GM19240 (cell line): Measurements from ENCODE around the gene PAPSS2.
"Not testable (repeated sequence)": the region's sequence is repeated elsewhere in the genome, so short reads cannot be mapped to it uniquely, and the experiment has no call there.

Experiments
- DNase-seq: peaks from one replicate; pipeline ENCODE4 v3.0.0; 2011; ENCODE audit warnings: low spot score; ENCODE audit not compliant: insufficient read length

Gene PAPSS2

DNA sequence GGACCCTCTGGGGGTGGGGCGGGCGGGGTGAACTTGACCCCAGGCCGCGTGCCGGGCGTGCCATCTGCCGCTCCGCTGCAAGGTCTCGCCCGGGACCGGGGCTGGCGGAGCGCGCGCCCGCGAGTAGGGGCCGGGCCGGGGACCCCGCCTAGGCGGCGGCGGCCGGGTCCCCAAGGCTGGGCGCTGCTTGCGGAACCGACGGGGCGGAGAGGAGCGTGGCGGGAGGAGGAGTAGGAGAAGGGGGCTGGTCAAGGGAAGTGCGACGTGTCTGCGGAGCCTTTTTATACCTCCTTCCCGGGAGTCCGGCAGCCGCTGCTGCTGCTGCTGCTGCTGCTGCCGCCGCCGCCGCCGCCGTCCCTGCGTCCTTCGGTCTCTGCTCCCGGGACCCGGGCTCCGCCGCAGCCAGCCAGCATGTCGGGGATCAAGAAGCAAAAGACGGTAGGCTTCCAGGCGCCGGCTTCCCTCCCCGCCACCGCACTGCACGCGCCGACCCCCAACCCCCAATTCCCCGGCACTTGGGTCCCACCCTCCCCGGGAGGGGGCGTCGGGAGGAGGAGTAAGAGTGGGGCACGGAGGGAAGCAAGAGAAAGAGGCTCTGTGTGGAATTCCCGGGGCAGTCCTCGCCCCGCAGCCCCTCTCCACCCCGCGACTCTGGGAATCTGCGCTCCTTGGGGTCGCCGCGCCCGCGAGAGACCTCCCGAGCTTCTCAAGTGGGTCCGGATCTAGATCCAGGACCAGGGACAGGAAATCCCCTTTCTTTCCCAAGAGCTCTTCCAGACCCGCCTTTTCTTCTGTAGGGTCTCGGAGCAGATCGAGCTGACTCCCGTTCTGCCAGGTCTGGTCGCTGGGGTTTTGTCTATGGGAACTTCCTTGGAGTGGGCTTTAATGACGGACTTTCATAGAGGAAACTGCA lies at the start of gene PAPSS2:
TSS of gene PAPSS2 (plus strand) at position 308 of the 913 bp plus-strand sequence. CDS start at position 412, 104 bp downstream.
- no peak for DNase-seq

DNA sequence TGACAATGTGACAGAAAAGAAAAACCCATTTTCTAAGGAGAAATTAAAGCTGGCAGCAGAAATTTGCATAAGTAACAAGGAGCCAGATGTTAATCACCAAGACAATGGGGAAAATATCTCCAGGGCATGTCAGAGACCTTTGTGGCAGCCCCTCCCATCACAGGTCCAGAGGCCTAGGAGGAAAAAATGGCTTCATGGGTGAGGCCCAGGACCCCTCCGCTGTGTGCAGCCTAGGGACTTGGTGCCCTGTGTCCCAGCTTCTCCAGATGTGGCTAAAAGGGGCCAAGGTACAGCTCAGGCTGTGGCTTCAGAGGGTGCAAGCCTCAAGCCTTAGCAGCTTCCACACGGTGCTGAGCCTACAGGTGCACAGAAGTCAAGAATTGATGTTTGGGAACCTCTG lies 48.3 kb upstream of the PAPSS2 start:
- DNase-seq: not testable (repeated sequence)

DNA sequence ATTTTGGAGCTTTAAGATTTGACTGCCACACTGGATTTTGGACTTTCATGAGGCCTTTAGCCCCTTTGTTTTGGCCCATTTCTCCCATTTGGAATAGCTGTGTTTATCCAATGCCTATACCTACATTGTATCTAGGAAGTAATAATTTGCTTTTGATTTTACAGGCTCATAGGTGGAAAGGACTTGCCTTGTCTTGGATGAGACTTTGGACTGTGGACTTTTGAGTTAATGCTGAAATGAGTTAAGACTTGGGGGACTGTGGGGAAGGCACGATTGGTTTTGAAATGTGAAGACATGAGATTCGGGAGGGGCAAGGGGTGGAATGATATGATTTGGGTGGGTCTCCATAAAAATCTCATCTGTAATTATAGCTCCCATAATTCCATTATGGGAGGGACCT lies 47.6 kb upstream of the PAPSS2 start:
- no peak for DNase-seq

DNA sequence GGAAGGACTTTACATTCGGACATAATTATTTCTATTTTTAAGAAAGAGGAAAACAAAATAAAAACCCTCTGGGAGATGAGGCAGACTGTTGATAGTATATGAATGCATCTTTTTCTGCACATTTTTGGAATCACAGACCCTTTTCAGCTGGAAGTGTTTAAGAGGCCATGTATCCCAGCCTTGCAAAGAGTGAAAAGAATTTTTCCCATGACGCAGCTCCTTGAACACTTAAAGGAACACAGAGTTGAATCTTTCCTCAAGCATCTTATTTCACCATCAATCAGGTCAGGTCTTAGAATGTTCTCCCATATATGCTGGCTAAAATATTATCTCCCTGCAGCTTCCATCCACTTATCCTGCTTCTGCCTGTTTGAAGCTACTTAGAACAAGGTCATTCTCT lies 45.9 kb upstream of the PAPSS2 start:
- DNase-seq: no peak

DNA sequence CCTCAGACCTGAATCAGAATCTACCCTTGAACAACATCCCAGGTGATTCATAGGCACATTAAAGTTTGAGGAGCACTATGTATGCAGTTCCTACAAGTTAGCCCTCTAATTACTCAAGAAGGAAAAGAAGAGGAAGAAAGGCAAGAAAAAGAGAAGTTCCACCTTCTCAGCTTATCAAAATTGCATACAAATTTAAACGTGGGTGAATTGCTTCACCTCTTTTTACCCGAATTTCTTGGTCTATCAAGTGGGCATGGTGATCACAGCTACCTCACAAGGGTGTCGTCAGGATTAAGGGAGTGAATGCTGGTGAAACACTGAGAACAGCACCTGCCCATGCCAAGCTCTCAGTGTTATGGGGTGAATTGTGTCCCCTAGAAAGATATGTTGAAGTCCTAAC lies 43.8 kb upstream of the PAPSS2 start:
- no peak for DNase-seq

DNA sequence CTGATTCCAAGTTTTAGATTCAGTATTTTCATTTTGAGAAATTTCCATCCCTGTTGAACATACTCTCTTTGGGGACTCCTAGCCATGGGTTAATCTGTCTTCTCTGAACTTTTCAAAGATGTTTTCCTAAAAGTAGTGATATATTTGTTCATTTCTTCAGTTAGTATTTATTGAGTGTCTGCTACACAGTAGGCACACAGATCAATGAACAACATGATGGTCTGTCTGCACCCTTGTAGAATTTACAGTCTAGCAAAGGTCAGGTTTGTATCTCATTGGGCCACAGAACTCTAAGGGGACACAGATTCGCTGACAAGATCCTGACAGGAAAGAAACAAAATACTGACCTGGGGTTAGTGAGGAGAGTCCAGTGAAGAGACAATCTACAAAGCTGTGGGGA lies 42.2 kb upstream of the PAPSS2 start:
- DNase-seq: no peak

DNA sequence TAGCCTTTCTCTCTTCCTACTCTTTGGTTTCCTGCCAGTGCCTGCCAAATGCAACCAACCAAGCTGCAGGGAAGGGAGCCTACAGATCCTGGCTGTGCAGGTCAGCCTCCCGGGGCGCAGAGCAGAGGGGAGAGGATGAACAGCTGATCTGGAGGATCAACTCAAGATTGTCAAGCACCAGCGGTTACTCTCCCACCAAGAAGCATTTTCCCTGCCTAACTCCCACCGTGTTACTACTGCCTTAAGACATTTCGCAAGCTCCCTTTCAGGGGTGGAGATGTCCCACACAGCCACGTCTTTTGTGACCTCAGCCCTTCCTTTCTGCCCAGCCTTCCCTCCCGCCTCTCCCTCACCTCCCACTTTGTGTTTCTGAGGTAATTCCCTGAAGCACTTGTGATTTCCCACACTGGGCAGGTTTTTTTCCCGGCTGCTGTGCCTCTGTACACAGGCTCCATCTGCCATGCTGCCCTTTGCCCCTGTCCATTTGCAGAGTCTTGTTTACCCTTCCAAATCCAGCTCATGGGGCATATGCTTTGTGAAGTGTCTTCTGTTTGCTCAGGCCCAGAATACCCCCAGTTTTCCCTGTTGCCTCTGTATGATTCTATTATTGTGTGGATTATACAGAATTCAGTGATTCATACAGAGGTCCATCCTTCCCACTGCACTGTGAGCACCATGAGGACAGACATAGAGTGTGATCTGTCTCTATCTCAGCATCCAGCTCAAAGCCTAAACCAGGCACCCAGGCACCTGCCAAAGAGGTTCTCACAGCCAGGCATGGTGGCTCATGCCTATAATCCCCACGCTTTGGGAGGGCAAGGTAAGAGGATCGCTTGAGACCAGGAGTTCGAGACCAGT lies 40.9 kb upstream of the PAPSS2 start:
- no peak for DNase-seq

DNA sequence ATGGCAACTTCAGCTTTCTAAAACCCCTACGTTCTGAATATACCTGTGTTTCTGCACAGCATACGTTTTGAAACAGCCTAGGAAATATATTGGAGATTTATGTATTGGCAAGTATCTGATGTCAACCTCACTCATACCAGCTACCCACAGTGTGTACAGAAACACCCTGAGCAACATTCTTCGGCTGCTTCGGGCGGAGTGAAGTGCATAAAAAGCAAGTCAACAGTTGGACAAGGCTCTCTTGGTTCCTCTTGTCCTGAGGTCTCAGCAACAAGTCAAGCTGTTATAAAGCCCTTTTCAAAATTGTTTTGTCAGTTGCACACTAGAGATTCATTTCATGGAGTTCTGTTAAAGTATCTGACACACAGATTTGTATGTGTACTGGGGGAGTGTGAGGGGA lies 40.0 kb upstream of the PAPSS2 start:
- no peak for DNase-seq

DNA sequence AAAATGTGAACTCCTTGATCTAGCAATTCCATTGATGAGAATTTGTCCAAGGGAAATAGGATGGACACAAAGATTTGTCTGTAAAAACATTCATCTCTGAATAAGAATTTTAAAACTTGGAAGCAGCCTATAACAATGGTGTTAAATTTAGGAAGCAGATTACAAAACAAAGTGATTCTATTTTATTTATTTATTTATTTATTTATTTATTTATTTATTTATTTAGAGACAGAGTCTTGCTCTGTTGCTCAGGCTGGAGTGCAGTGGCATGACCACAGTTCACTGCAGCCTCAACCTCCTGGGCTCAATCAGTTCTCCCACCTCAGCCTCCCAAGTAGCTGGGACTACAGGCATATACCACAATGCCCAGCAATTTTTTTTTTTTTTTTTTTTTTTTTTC lies 38.2 kb upstream of the PAPSS2 start:
- DNase-seq: not testable (repeated sequence)

DNA sequence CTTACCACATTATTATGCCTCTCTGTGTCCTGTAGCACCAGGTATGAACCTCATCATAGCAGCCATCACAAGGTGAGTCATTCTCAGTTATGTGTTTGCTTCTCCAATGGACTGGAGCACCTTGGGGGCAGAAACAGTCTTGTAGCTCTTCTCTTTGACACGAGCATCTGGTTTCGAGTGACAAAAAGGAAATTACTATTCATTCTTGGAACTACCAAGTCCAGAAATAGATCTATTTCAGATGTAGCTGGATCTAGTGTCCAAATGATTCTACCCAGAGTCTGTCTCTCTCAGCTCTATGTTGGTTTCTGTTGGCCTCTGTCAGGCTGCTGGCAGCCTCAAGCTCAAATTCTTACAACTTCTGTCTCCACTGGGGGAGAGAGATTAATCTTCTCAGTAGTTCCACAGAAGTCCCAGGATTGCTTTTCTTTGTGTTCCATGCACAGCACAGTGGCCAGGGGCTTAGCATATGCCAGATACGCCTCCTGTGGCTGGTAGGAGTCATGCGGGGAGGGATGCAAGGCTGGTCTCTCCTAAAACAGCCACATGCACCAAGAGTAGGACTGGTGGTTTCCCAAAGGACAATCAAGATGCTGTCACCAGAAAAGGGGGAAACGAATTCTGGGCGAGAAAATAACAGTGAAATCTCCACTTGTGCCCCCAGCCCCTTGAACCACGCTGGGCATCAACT lies 37.2 kb upstream of the PAPSS2 start:
- peak; percentile 11 for DNase-seq

DNA sequence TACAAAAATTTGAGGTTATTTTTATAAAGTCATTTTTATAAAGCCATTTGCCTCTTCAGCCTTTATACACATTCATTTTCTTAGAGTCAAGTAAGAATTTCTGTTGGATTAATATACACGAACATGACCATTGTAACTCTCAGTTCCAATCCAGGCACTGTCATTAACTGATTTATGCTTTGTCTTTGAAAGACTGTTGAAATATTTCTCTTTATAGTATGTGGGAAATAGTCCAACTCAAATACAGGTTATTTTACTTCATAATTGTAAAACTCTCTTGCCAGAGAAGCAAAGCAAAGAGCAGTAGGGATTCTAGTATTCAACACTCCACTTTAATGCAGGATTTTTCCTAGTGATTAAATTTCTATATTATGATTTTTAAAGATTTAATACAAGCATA lies 36.5 kb upstream of the PAPSS2 start:
- DNase-seq: no peak

DNA sequence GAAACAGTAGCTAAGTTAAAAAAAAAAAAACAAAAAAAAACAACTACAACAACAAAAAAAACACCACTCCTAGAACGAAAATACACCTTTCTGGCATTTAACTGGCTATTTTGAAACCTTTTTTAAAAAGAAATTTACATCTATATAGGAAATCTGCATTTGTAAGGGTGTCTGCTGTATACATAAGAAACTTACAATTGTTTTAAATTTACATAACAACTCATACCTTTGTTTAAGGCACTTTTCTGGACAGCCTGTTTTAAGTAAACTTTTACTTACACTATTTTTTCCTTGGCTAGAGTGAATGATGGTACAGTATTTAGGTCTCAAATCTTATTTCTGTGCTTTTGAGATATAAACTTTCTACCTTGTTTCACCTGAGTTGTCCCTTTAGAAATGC lies 34.0 kb upstream of the PAPSS2 start:
- no peak for DNase-seq

DNA sequence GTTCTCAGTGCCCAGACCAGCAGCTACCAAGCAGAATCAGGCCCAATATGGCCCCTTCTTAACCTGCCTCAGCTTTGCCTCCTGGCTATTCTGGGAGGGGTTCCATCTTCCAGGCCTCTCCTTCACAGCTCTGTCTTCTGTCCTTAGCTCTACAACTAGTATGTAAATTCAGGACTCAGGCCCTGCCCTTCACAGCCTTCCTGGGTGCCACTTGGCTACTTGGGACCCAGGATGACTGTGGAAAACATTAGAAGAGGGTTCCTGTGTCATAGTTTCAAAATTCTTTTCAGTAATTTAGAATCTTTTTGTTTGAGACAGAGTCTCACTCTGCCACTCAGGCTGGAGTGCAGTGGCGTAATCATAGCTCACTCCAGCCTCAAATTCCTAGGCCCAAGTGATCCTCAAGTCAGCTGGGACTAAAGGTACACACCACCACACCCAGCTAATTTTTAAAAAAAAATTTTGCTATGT lies 33.2 kb upstream of the PAPSS2 start:
- DNase-seq: no peak

DNA sequence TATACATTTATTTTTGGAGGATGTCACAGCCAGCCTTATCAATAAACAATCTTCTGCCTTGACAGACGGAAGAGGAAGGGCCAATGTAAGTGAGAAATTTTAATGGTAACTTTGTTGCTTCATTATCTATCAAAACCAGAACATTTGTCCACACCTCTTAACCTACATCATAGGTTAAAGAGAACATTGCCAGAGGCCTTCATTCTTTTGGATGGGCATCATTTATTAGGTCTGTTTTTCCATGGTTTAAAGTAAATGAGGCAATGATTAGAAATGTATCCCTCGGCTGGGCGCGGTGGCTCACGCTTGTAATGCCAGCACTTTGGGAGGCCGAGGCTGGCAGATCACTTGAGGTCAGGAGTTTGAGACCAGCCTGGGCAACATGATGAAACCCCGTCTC lies 29.5 kb upstream of the PAPSS2 start:
- DNase-seq: no peak

DNA sequence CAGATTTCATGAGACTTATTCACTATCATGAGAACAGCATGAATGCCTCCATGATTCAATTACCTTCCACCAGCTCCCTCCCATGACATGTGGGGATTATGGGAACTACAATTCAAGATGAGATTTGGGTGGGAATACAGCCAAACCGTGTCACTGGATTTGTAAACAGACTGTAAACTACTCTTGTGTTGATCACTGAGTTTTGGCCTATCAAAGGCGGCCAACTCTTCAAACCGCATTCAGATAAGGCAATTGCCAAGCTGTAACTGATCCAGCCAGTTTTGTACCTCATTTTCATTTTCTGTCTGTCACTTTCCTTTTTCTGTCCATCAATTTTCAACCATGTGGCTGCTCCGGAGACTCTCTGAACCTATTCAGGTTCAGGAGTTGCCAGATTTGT lies 27.2 kb upstream of the PAPSS2 start:
- no peak for DNase-seq

DNA sequence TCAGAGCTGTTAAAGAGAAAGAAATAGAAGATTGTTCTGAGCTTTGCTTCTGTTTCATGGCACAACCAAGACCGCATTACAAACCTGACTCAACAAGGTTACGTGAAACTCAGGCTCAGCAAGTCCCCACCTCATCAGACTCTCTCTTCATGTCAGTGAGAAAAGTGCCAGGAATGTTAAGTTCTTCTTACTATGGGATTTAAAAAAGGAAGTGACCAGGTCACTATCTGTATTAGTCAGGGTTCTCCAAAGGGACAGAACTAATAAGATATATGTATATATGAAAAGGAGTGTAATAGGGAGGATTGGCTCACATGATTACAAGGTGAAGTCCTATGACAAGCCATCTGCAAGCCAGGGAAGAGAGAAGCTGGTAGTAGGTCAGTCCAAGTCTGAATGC lies 25.4 kb upstream of the PAPSS2 start:
- DNase-seq: no peak

DNA sequence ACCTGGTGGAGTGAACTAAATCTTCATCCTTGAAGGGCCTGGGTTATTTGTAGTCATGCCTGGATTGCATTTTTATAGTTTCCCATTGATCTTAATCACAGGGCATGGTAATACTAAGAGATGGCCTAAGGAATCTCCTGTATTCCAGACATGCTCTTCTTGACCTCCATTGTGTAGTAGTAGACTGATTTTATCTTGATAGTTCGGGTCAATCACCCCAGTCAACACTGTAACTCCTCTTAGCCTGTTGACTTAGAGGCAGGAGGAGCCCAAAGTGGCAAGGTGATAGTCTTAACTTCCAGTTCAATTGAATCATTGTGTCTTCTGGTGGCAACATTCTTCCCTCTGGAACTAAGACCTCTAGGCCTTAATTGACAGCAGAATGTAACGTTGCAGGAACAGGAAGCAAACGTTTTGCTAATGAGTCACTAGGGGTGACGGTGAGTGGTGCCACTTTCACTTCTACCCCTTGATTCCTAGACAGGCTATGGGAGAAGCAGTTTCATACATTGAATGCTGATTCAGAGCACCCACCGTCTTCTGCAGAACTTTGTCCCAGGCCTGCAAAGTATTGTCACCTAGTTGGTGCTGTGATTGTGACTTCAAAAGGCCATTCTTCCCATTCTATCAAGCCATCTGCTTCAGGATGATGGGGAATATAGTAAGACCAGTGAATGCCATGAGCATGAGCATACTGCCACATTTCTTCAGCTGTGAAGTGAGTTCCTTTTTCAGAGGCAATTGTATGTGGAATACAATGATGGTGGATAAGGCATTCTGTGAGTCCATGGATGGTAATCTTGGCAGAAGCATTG lies 24.0 kb upstream of the PAPSS2 start:
- DNase-seq: no peak

DNA sequence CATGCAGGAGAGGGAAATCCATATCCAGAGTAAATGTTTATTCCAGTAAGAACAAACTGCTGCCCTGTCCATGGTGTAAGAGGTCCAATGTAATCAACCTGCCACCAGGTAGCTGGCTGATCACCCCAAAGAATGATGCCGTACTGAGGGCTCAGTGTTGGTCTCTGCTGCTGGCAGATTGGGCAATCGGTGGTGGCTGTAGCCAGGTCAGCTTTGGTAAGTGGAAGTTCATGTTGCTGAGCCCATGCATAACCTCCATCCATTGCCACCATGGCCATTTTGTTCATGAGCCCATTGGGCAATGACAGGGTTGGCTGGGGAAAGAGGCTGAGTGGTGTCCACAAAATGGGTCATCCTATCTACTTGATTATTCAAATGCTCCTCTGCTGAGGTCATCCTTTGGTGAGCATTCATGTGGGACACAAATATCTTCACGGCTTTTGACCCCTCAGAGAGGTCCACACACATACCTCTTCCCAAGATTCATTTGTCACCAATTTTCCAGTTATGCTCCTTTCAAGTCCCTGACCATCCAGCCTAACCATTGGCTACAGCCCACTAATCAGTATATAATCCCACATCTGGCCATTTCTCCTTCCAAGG lies 23.3 kb upstream of the PAPSS2 start:
- DNase-seq: no peak

DNA sequence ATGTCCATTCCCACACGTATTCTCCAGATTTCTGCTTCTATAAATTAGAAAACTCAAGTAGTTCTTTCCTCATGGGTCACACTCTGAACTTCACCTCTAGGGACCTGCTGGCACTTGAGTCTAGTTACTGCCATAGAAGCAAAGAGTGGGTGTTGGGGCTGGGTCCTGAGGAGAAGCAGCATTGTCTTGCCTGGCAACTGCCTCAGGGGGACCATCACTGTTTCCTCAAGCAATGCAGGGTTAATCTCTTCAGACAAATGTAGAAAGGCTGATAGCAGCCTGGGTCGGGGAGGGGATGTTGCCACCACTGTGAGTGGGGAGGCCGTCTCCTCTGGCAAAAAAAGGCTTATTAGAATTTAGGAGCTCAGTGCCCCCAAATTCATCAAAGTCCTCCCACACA lies 20.2 kb upstream of the PAPSS2 start:
- no peak for DNase-seq

DNA sequence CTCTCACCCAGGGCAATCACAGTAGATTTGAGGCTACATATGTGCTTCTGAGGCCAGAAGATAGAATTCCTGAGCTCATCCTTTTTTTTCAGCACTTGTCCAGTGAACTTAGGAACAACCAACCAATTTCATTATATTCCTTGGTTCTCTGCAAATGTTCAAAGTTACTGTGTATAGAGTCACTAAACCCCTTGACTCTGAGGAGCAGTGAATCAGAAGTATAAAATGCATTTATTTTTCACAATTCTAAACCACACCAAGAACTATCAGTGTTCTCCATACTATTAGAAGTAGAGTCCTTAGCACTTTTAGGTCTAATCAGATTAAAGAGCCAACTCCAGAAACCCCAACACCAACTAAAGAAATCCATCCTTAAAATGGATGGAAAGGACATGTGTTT lies 19.6 kb upstream of the PAPSS2 start:
- DNase-seq: no peak
